ENCODE data around the gene MATR3.

Gene MATR3

GRCh38 chr5:139293507-139294373 lies at the start of gene MATR3:
TSS of gene MATR3 (plus strand) at chr5:139293740. CDS start at chr5:139307416, 13,676 bp downstream.
- Histone ChIP-seq H3K9me3 (ENCODE audit: control insufficient read depth, insufficient read depth, low read length) (no peaks in the 10 kb centered on the region), H3K27me3 (ENCODE audit: control insufficient read depth, insufficient read depth, low read length) (no peaks in the 10 kb centered on the region), H3K4me1 (ENCODE audit: control insufficient read depth, insufficient read depth, low read length) (peaks cover 21% of the 10 kb centered on the region), H3K9ac (ENCODE audit: low read depth, low read length) (peak within 1 kb of the TSS; percentile 100), H3K36me3 (ENCODE audit: control insufficient read depth, insufficient read depth, low read length) (no peaks in the 10 kb centered on the region), H3K4me3 (ENCODE audit: low read depth, low read length) (peak within 1 kb of the TSS; percentile 99)

GRCh38 chr5:139245637-139246339 lies 47.8 kb upstream of the MATR3 start:
- no peak overlapping the region for H3K9ac ChIP-seq (ENCODE audit: low read depth, low read length)
- no peak overlapping the region for H3K4me3 ChIP-seq (ENCODE audit: low read depth, low read length)
- H3K27me3 ChIP-seq (ENCODE audit: control insufficient read depth, insufficient read depth, low read length), result no peaks in the 10 kb centered on the region
- H3K4me1 ChIP-seq (ENCODE audit: control insufficient read depth, insufficient read depth, low read length), result peaks cover 4% of the 10 kb centered on the region
- no peaks in the 10 kb centered on the region for H3K9me3 ChIP-seq (ENCODE audit: control insufficient read depth, insufficient read depth, low read length)
- H3K36me3 ChIP-seq (ENCODE audit: control insufficient read depth, insufficient read depth, low read length), result no peaks in the 10 kb centered on the region

GRCh38 chr5:139246394-139246793 lies 47.1 kb upstream of the MATR3 start:
- Histone ChIP-seq H3K4me1 (ENCODE audit: control insufficient read depth, insufficient read depth, low read length) (peaks cover 4% of the 10 kb centered on the region), H3K9me3 (ENCODE audit: control insufficient read depth, insufficient read depth, low read length) (no peaks in the 10 kb centered on the region), H3K27me3 (ENCODE audit: control insufficient read depth, insufficient read depth, low read length) (no peaks in the 10 kb centered on the region), H3K9ac (ENCODE audit: low read depth, low read length) (no peak overlapping the region), H3K36me3 (ENCODE audit: control insufficient read depth, insufficient read depth, low read length) (no peaks in the 10 kb centered on the region), H3K4me3 (ENCODE audit: low read depth, low read length) (no peak overlapping the region)

- Histone ChIP-seq H3K9me3 (ENCODE audit: control insufficient read depth, insufficient read depth, low read length) (no peaks in the 10 kb centered on the region), H3K4me3 (ENCODE audit: low read depth, low read length) (no peak overlapping the region), H3K36me3 (ENCODE audit: control insufficient read depth, insufficient read depth, low read length) (no peaks in the 10 kb centered on the region), H3K4me1 (ENCODE audit: control insufficient read depth, insufficient read depth, low read length) (peaks cover 4% of the 10 kb centered on the region), H3K9ac (ENCODE audit: low read depth, low read length) (no peak overlapping the region), H3K27me3 (ENCODE audit: control insufficient read depth, insufficient read depth, low read length) (no peaks in the 10 kb centered on the region)
Observed at GRCh38 chr5:139248826-139249453, 44.6 kb upstream of the MATR3 start.

- H3K9me3 ChIP-seq (ENCODE audit: control insufficient read depth, insufficient read depth, low read length), result no peaks in the 10 kb centered on the region
- no peaks in the 10 kb centered on the region for H3K27me3 ChIP-seq (ENCODE audit: control insufficient read depth, insufficient read depth, low read length)
- no peak overlapping the region for H3K4me3 ChIP-seq (ENCODE audit: low read depth, low read length)
- no peaks in the 10 kb centered on the region for H3K4me1 ChIP-seq (ENCODE audit: control insufficient read depth, insufficient read depth, low read length)
- no peak overlapping the region for H3K9ac ChIP-seq (ENCODE audit: low read depth, low read length)
- no peaks in the 10 kb centered on the region for H3K36me3 ChIP-seq (ENCODE audit: control insufficient read depth, insufficient read depth, low read length)
Observed at GRCh38 chr5:139251281-139251687, 42.3 kb upstream of the MATR3 start.

GRCh38 chr5:139251695-139252288 lies 41.7 kb upstream of the MATR3 start:
- Histone ChIP-seq H3K36me3 (ENCODE audit: control insufficient read depth, insufficient read depth, low read length) (no peaks in the 10 kb centered on the region), H3K4me1 (ENCODE audit: control insufficient read depth, insufficient read depth, low read length) (no peaks in the 10 kb centered on the region), H3K9me3 (ENCODE audit: control insufficient read depth, insufficient read depth, low read length) (no peaks in the 10 kb centered on the region), H3K4me3 (ENCODE audit: low read depth, low read length) (no peak overlapping the region), H3K27me3 (ENCODE audit: control insufficient read depth, insufficient read depth, low read length) (no peaks in the 10 kb centered on the region), H3K9ac (ENCODE audit: low read depth, low read length) (no peak overlapping the region)

GRCh38 chr5:139253115-139253514 lies 40.4 kb upstream of the MATR3 start:
- H3K4me1 ChIP-seq (ENCODE audit: control insufficient read depth, insufficient read depth, low read length), result no peaks in the 10 kb centered on the region
- no peaks in the 10 kb centered on the region for H3K9me3 ChIP-seq (ENCODE audit: control insufficient read depth, insufficient read depth, low read length)
- no peaks in the 10 kb centered on the region for H3K36me3 ChIP-seq (ENCODE audit: control insufficient read depth, insufficient read depth, low read length)
- H3K27me3 ChIP-seq (ENCODE audit: control insufficient read depth, insufficient read depth, low read length), result no peaks in the 10 kb centered on the region
- no peak overlapping the region for H3K4me3 ChIP-seq (ENCODE audit: low read depth, low read length)
- H3K9ac ChIP-seq (ENCODE audit: low read depth, low read length), result no peak overlapping the region

- Histone ChIP-seq H3K9ac (ENCODE audit: low read depth, low read length) (no peak overlapping the region), H3K9me3 (ENCODE audit: control insufficient read depth, insufficient read depth, low read length) (no peaks in the 10 kb centered on the region), H3K4me3 (ENCODE audit: low read depth, low read length) (no peak overlapping the region), H3K36me3 (ENCODE audit: control insufficient read depth, insufficient read depth, low read length) (no peaks in the 10 kb centered on the region), H3K4me1 (ENCODE audit: control insufficient read depth, insufficient read depth, low read length) (no peaks in the 10 kb centered on the region), H3K27me3 (ENCODE audit: control insufficient read depth, insufficient read depth, low read length) (no peaks in the 10 kb centered on the region)
Observed at GRCh38 chr5:139256820-139257219, 36.7 kb upstream of the MATR3 start.

- Histone ChIP-seq H3K4me3 (ENCODE audit: low read depth, low read length) (no peak overlapping the region), H3K36me3 (ENCODE audit: control insufficient read depth, insufficient read depth, low read length) (no peaks in the 10 kb centered on the region), H3K9ac (ENCODE audit: low read depth, low read length) (no peak overlapping the region), H3K9me3 (ENCODE audit: control insufficient read depth, insufficient read depth, low read length) (no peaks in the 10 kb centered on the region), H3K27me3 (ENCODE audit: control insufficient read depth, insufficient read depth, low read length) (no peaks in the 10 kb centered on the region), H3K4me1 (ENCODE audit: control insufficient read depth, insufficient read depth, low read length) (no peaks in the 10 kb centered on the region)
Observed at GRCh38 chr5:139262059-139262741, 31.3 kb upstream of the MATR3 start.

GRCh38 chr5:139262742-139263445 lies 30.6 kb upstream of the MATR3 start:
- H3K4me1 ChIP-seq (ENCODE audit: control insufficient read depth, insufficient read depth, low read length), result no peaks in the 10 kb centered on the region
- H3K27me3 ChIP-seq (ENCODE audit: control insufficient read depth, insufficient read depth, low read length), result no peaks in the 10 kb centered on the region
- H3K36me3 ChIP-seq (ENCODE audit: control insufficient read depth, insufficient read depth, low read length), result no peaks in the 10 kb centered on the region
- H3K9me3 ChIP-seq (ENCODE audit: control insufficient read depth, insufficient read depth, low read length), result no peaks in the 10 kb centered on the region
- H3K9ac ChIP-seq (ENCODE audit: low read depth, low read length), result no peak overlapping the region
- no peak overlapping the region for H3K4me3 ChIP-seq (ENCODE audit: low read depth, low read length)

GRCh38 chr5:139263536-139263935 lies 30.0 kb upstream of the MATR3 start:
- Histone ChIP-seq H3K9ac (ENCODE audit: low read depth, low read length) (no peak overlapping the region), H3K9me3 (ENCODE audit: control insufficient read depth, insufficient read depth, low read length) (no peaks in the 10 kb centered on the region)

More at GRCh38 chr5:139263536-139263935, 30.0 kb upstream of the MATR3 start:
- Histone ChIP-seq H3K4me3 (ENCODE audit: low read depth, low read length) (no peak overlapping the region), H3K4me1 (ENCODE audit: control insufficient read depth, insufficient read depth, low read length) (no peaks in the 10 kb centered on the region), H3K36me3 (ENCODE audit: control insufficient read depth, insufficient read depth, low read length) (no peaks in the 10 kb centered on the region), H3K27me3 (ENCODE audit: control insufficient read depth, insufficient read depth, low read length) (no peaks in the 10 kb centered on the region)
